ENCODE results near the gene NLE1. TPM values are rescaled to one million over a fixed set of nuclear protein-coding genes. Genes with fewer than 3 reads are reported as not detected.

Gene NLE1
- polyA plus RNA-seq, 1 of the 3 experiments (the other 2 are of a cell fraction), result 22.1 TPM

GRCh38 chr17:35155246-35155645 is 13.1 kb upstream of the NLE1 start (continued):
- TF ChIP-seq NRF1 (IDR thresholded peaks at IDR 0.05; ENCODE audit: low read depth, low read length) (no peak), CHD2 (IDR thresholded peaks at IDR 0.05; ENCODE audit: low read length, partially characterized antibody) (no peak), ZBTB33 (IDR thresholded peaks at IDR 0.05; ENCODE audit: borderline replicate concordance, low read depth) (no peak)

- ChIA-PET CTCF (no interaction called here), POLR2A (no interaction called here)
- no peak for DNase-seq
- Histone ChIP-seq H3K9me3 (no peaks in the 10 kb centered on the region), H3K4me3 (ENCODE audit: low read depth in 2 of 2, low read length in 1 of 2) (no peak overlapping the region), H3K4me2 (no peak overlapping the region), H3K9ac (no peak overlapping the region), H2AFZ (ENCODE audit: low read depth) (no peak overlapping the region), H3F3A (replicated peaks; ENCODE audit: insufficient read depth) (no peaks in the 10 kb centered on the region), H3K79me2 (ENCODE audit: insufficient read depth) (no peaks in the 10 kb centered on the region), H4K20me1 (ENCODE audit: insufficient read depth) (no peaks in the 10 kb centered on the region), H3K27me3 (ENCODE audit: insufficient read depth) (peaks cover 47% of the 10 kb centered on the region), H3K9me2 (0 out of 2 replicates have a peak, but pooled peaks cover 3% of the 10 kb centered on the region), H3K4me1 (ENCODE audit: control insufficient read depth in 1 of 2, insufficient read depth in 2 of 2, low read depth in 1 of 2, low read length in 1 of 2) (no peaks in the 10 kb centered on the region), H3K36me3 (replicated peaks in 1 of 2; ENCODE audit: control insufficient read depth in 1 of 2, insufficient read depth in 2 of 2, low read length in 1 of 2) (no peaks in the 10 kb centered on the region), H3K27ac (ENCODE audit: low read depth in 2 of 2, low read length in 1 of 2) (no peak overlapping the region)
- TF ChIP-seq MEF2A (IDR thresholded peaks at IDR 0.05; ENCODE audit: borderline replicate concordance, low read depth) (no peak), MXI1 (IDR thresholded peaks at IDR 0.05; ENCODE audit: low read depth, low read length) (no peak), PBX3 (IDR thresholded peaks at IDR 0.05) (no peak), MAX (IDR thresholded peaks at IDR 0.05; ENCODE audit: low read depth) (no peak), ZBTB33 (IDR thresholded peaks at IDR 0.05; ENCODE audit: borderline replicate concordance, low read depth) (no peak), RAD21 (IDR thresholded peaks at IDR 0.05; ENCODE audit: low read length) (no peak), RCOR1 (IDR thresholded peaks at IDR 0.05; ENCODE audit: low read length) (no peak), CTCF (IDR thresholded peaks at IDR 0.05) (no peak), SIN3A (IDR thresholded peaks at IDR 0.05; ENCODE audit: borderline replicate concordance, low read depth, low read length) (no peak), POLR2AphosphoS5 (IDR thresholded peaks at IDR 0.05; ENCODE audit: low read depth, low read length) (no peak), NFIC (IDR thresholded peaks at IDR 0.05; ENCODE audit: borderline replicate concordance) (no peak), SMC3 (IDR thresholded peaks at IDR 0.05; ENCODE audit: low read depth, low read length) (no peak), RFX5 (IDR thresholded peaks at IDR 0.05; ENCODE audit: low read length) (no peak), IRF3 (IDR thresholded peaks at IDR 0.05; ENCODE audit: low read depth, low read length) (no peak), EZH2phosphoT487 (IDR thresholded peaks at IDR 0.05; ENCODE audit: borderline replicate concordance, low read depth) (no peak)
- 24% methylated on average over 11 of the region's 13 CpGs for WGBS (ENCODE audit: low lambda C conversion rate)
Observed at GRCh38 chr17:35154196-35155165, 12.4 kb upstream of the NLE1 start.

Measured in SK-N-SH (cell line).